ENCODE results near the gene RAI1. TPM values are rescaled to one million over a fixed set of nuclear protein-coding genes. Genes with fewer than 3 reads are reported as not detected.

The RAI1 gene
- total and polyA plus RNA-seq, 10 of the 15 experiments (the other 5 are each of a cell fraction or from before 2014, with no cell fraction given): 0.66 to 37.7 (median 6.0) TPM

DNA sequence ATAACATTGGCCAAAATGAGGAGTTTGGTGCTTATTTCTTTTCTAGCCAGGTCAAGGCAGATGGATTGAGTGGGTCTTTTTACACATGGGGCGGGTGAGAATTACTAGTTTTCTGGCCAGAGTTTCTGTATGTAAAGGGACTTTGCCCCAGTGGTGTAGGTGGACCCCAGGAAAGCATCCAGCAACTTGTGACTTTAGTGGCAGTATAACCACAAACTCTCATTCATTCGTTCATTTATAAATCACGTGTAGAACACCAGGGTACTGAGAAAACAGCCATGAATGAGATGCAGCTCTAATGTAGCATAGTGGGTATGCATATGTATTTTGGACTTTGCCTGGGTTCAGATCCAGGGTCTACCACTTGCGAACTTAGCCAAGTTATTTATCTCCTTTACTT, 8.1 kb downstream of the RAI1 start:
- Histone ChIP-seq H4K20me1 (ENCODE audit: control insufficient read depth, insufficient read depth) (no peaks in the 10 kb centered on the region), H3K4me3 (0 out of 2 replicates have a peak overlapping the region, but pooled peaks have one; percentile 3), H3K27ac (ENCODE audit: control insufficient read depth, insufficient read depth) (peak overlapping the region; percentile 77), H2AFZ (ENCODE audit: control insufficient read depth, low read depth, low read length) (no peak overlapping the region), H3K9ac (ENCODE audit: control insufficient read depth, insufficient read depth, low read length) (no peak overlapping the region), H3K79me2 (ENCODE audit: control insufficient read depth, insufficient read depth, low read length) (peaks cover 90% of the 10 kb centered on the region), H3K36me3 (ENCODE audit: control insufficient read depth in 2 of 2, insufficient read depth in 2 of 2, low read length in 1 of 2) (peaks cover 0 to 3% of the 10 kb centered on the region in 2 experiments; a peak in 1 of 4 replicates), H3K9me3 (replicated peaks; ENCODE audit: control insufficient read depth, insufficient read depth, low read length) (no peaks in the 10 kb centered on the region), H3K27me3 (replicated peaks in 1 of 2; ENCODE audit: control insufficient read depth in 2 of 2, insufficient read depth in 2 of 2, low read length in 1 of 2) (no peaks in the 10 kb centered on the region), H3K4me1 (ENCODE audit: control insufficient read depth, insufficient read depth, low read length) (peaks cover 72% of the 10 kb centered on the region), H3K4me2 (ENCODE audit: control insufficient read depth, insufficient read depth) (peak overlapping the region; percentile 58; the same call in 1 of the 2 replicates)
- DNase-seq (ENCODE audit: low read depth, low spot score) (no peak), FAIRE-seq (no peak), ATAC-seq (no peak)
- TF ChIP-seq, protein P1, sequence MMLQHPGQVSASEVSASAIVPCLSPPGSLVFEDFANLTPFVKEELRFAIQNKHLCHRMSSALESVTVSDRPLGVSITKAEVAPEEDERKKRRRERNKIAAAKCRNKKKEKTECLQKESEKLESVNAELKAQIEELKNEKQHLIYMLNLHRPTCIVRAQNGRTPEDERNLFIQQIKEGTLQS (IDR thresholded peaks at IDR 0.05; ENCODE audit: borderline replicate concordance, extremely low read depth, low read depth, low read length): no peak
- TF ChIP-seq ZNF24 (IDR thresholded peaks at IDR 0.05) (peak; percentile 98), RFX5 (IDR thresholded peaks at IDR 0.05; ENCODE audit: low read depth, low read length) (peak; percentile 72), FOXM1 (IDR thresholded peaks at IDR 0.05; ENCODE audit: low read depth, low read length) (no peak), HDAC6 (IDR thresholded peaks at IDR 0.05; ENCODE audit: unreplicated experiment) (no peak), RUNX3 (IDR thresholded peaks at IDR 0.05; ENCODE audit: low read length) (peak; percentile 20), EP300 (IDR thresholded peaks at IDR 0.05; ENCODE audit: borderline replicate concordance in 1 of 2, control insufficient read depth in 1 of 2, low read depth in 2 of 2, low read length in 2 of 2) (no peak), IKZF2 (IDR thresholded peaks at IDR 0.05) (no peak), KLF5 (IDR thresholded peaks at IDR 0.05; ENCODE audit: partially characterized antibody) (no peak), STAT1 (conservative IDR thresholded peaks at IDR 0.05) (no peak), TBL1XR1 (IDR thresholded peaks at IDR 0.05; ENCODE audit: low read depth, low read length) (no peak), RAD51 (IDR thresholded peaks at IDR 0.05) (peak; percentile 71), BHLHE40 (IDR thresholded peaks at IDR 0.05; ENCODE audit: borderline replicate concordance in 1 of 2, low read depth in 2 of 2, low read length in 1 of 2) (peak in 1 of 2 experiments; percentile 69; a peak in 2 of 4 replicates), SIX5 (IDR thresholded peaks at IDR 0.05; ENCODE audit: low read depth, low read length, severe bottlenecking) (no peak), NFIC (IDR thresholded peaks at IDR 0.05; ENCODE audit: low read depth, low read length) (no peak)
- TF ChIP-seq, protein P2, sequence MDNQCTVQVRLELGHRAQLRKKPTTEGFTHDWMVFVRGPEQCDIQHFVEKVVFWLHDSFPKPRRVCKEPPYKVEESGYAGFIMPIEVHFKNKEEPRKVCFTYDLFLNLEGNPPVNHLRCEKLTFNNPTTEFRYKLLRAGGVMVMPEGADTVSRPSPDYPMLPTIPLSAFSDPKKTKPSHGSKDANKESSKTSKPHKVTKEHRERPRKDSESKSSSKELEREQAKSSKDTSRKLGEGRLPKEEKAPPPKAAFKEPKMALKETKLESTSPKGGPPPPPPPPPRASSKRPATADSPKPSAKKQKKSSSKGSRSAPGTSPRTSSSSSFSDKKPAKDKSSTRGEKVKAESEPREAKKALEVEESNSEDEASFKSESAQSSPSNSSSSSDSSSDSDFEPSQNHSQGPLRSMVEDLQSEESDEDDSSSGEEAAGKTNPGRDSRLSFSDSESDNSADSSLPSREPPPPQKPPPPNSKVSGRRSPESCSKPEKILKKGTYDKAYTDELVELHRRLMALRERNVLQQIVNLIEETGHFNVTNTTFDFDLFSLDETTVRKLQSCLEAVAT (IDR thresholded peaks at IDR 0.05): no peak
- CTCF ChIA-PET: interaction anchor here (1.2 kb wide), 1 partner anchor 39 kb away, joined by 3 read pairs; no protein-coding TSS in a partner anchor
- in situ Hi-C loops (cut with MboI): no loop called here
- WGBS (ENCODE audit: insufficient coverage, insufficient replicate concordance, low lambda C conversion rate, missing lambda C conversion rate): 94% methylated on average over 4 of the region's 4 CpGs
- POLR2A ChIA-PET: interaction anchor here (0.6 to 1.9 kb wide), 3 partner anchors 149 to 349 kb away, joined by 3 to 6 read pairs (median 3); no protein-coding TSS in a partner anchor
- SMC1A ChIA-PET (ENCODE audit: uncharacterized antibody, unreplicated experiment): interaction anchor here (1.0 to 1.9 kb wide), 5 partner anchors 9 to 62 kb away, joined by 3 to 7 read pairs (median 3); no protein-coding TSS in a partner anchor
- intact Hi-C loops (cut with micrococcal nuclease; ENCODE audit: unreplicated experiment): no loop called here
- RAD21 ChIA-PET (ENCODE audit: unreplicated experiment): interaction anchor here (0.9 to 2.3 kb wide), 3 partner anchors 10 to 149 kb away, joined by 3 to 14 read pairs (median 6); partner anchors contain the start of gene SREBF1
- no TSS peak for BruUV-seq (replicated peaks)
